Neuronal stem cell (in vitro differentiated cells): ENCODE measurements around the gene SZT2.
A peak's percentile ranks its signal among the peaks of the same experiment; 100 is the strongest.

ENCODE experiments used
- DNase-seq: peaks from one replicate; pipeline ENCODE4 v3.0.0-alpha.2; 2013; ENCODE audit warnings: low spot score
- H2AFZ ChIP-seq: one replicate; pipeline ENCODE4 v1.6.1; 2013; ENCODE audit warnings: mild to moderate bottlenecking, low read length, inconsistent platforms
- H2AK5ac ChIP-seq: 2 replicates; pipeline ENCODE4 v1.6.1; 2013; ENCODE audit warnings: low read depth, mild to moderate bottlenecking, inconsistent platforms, low read length, moderate library complexity, mixed read lengths
- H2BK120ac ChIP-seq: 2 replicates; pipeline ENCODE4 v1.6.1; 2013; ENCODE audit warnings: low read depth, mild to moderate bottlenecking, inconsistent platforms, low read length, moderate library complexity, mixed read lengths
- H2BK12ac ChIP-seq: one replicate; pipeline ENCODE4 v1.6.1; 2013; ENCODE audit warnings: low read length, inconsistent platforms
- H2BK15ac ChIP-seq: 2 replicates; pipeline ENCODE4 v1.6.1; 2013; ENCODE audit warnings: mild to moderate bottlenecking, low read length, inconsistent platforms, mixed read lengths
- H2BK5ac ChIP-seq: one replicate; pipeline ENCODE4 v1.6.1; 2013; ENCODE audit warnings: inconsistent platforms, mild to moderate bottlenecking, low read length, moderate library complexity
- H3K14ac ChIP-seq: one replicate; pipeline ENCODE4 v1.6.1; 2013; ENCODE audit warnings: low read length, inconsistent platforms
- H3K18ac ChIP-seq: 2 replicates; pipeline ENCODE4 v1.6.1; 2013; ENCODE audit warnings: low read length, inconsistent platforms
- H3K23ac ChIP-seq: 2 replicates; pipeline ENCODE4 v1.6.1; 2013; ENCODE audit warnings: low read depth, mild to moderate bottlenecking, mixed read lengths, low read length, inconsistent platforms; ENCODE audit not compliant: poor library complexity
- H3K27ac ChIP-seq: replicated peaks from 3 replicates; pipeline ENCODE4 v1.5.1; 2013; ENCODE audit warnings: low read length, inconsistent platforms
- H3K27me3 ChIP-seq, 3 experiments: 2 replicates each; pipeline ENCODE4 v1.6.1; 2013; ENCODE audit warnings: low read length in 3 of 3, mild to moderate bottlenecking in 2 of 3, inconsistent platforms in 1 of 3, low read depth in 1 of 3, mixed read lengths in 1 of 3, moderate library complexity in 1 of 3; ENCODE audit not compliant: control insufficient read depth in 3 of 3, insufficient read depth in 3 of 3
- H3K36me3 ChIP-seq, 2 donors: replicated peaks in 1 of 2; 2 replicates each; pipeline ENCODE4 v1.6.1; 2013; ENCODE audit warnings: low read length in 2 of 2; ENCODE audit not compliant: control insufficient read depth in 2 of 2, insufficient read depth in 2 of 2
- H3K4ac ChIP-seq: 2 replicates; pipeline ENCODE4 v1.6.1; 2013; ENCODE audit warnings: inconsistent platforms, mild to moderate bottlenecking, low read length, moderate library complexity
- H3K4me1 ChIP-seq, 2 donors: 1 replicate in 1 of 2; 2 replicates in 1 of 2; pipeline ENCODE4 v1.6.1; 2013; ENCODE audit warnings: low read length in 2 of 2, low read depth in 1 of 2; ENCODE audit not compliant: control insufficient read depth in 2 of 2, insufficient read depth in 1 of 2
- H3K4me2 ChIP-seq: one replicate; pipeline ENCODE4 v1.6.1; 2013; ENCODE audit warnings: mild to moderate bottlenecking, low read length, inconsistent platforms; ENCODE audit not compliant: insufficient read depth, poor library complexity, severe bottlenecking
- H3K4me3 ChIP-seq, 2 donors: 2 replicates each; pipeline ENCODE4 v1.5.1; 2013; ENCODE audit warnings: low read length in 2 of 2, mild to moderate bottlenecking in 2 of 2, inconsistent platforms in 1 of 2, moderate library complexity in 1 of 2
- H3K79me1 ChIP-seq: one replicate; pipeline ENCODE4 v1.6.1; 2013; ENCODE audit warnings: low read depth, mild to moderate bottlenecking, inconsistent platforms, low read length, moderate library complexity
- H3K9ac ChIP-seq: one replicate; pipeline ENCODE4 v1.6.1; 2013; ENCODE audit warnings: mild to moderate bottlenecking, low read depth, low read length, inconsistent platforms; ENCODE audit not compliant: poor library complexity
- H3K9me3 ChIP-seq, 2 donors: replicated peaks in 1 of 2; 2 replicates each; pipeline versions ENCODE3 to v1.6.1; 2013; ENCODE audit warnings: low read length in 2 of 2, mild to moderate bottlenecking in 2 of 2, inconsistent platforms in 1 of 2, low read depth in 1 of 2, mixed read lengths in 1 of 2, moderate library complexity in 1 of 2; ENCODE audit not compliant: control insufficient read depth in 2 of 2, insufficient read depth in 1 of 2
- H4K8ac ChIP-seq: one replicate; pipeline ENCODE4 v1.6.1; 2013; ENCODE audit warnings: low read depth, mild to moderate bottlenecking, inconsistent platforms, low read length, moderate library complexity
- H4K91ac ChIP-seq: one replicate; pipeline ENCODE4 v1.6.1; 2013; ENCODE audit warnings: low read length, low read depth, mild to moderate bottlenecking, inconsistent platforms; ENCODE audit not compliant: poor library complexity
- WGBS, 2 donors: extraction: QIAGEN DNeasy Blood & Tissue Kit; methylation state at CpG; one replicate each; pipeline ENCODE4 v1.1.7; 2013; ENCODE audit warnings: missing lambda C conversion rate in 2 of 2, mixed read lengths in 1 of 2; ENCODE audit not compliant: insufficient read length in 2 of 2, insufficient replicate concordance in 1 of 2; ENCODE audit errors: extremely low coverage in 2 of 2; 5-methylcytosine and 5-hydroxymethylcytosine counted together

Gene SZT2

GRCh38 chr1:43377831-43378230, 11.9 kb upstream of the SZT2 start:
- H3K27ac ChIP-seq = no peak overlapping the region
- H2AFZ ChIP-seq = no peak overlapping the region
- no peak overlapping the region for H2BK15ac ChIP-seq
- H3K14ac ChIP-seq = no peak overlapping the region
- no peak for DNase-seq
- no peaks in the 10 kb centered on the region for H3K9me3 ChIP-seq
- H4K91ac ChIP-seq = no peak overlapping the region
- H3K79me1 ChIP-seq = no peaks in the 10 kb centered on the region
- H2BK5ac ChIP-seq = no peak overlapping the region
- no peak overlapping the region for H2BK12ac ChIP-seq
- no CpG with 5 or more reads among the region's 1 CpG for WGBS, 2 donors
- no peak overlapping the region for H3K9ac ChIP-seq
- H3K4me1 ChIP-seq = peaks cover 0 to 6% of the 10 kb centered on the region in 2 donors
- no peak overlapping the region for H4K8ac ChIP-seq
- no peak overlapping the region for H3K4me2 ChIP-seq
- H3K23ac ChIP-seq = no peak overlapping the region
- no peak overlapping the region for H2AK5ac ChIP-seq
- no peaks in the 10 kb centered on the region for H3K27me3 ChIP-seq
- no peak overlapping the region for H3K4me3 ChIP-seq
- H3K4ac ChIP-seq = no peak overlapping the region
- H3K18ac ChIP-seq = no peak overlapping the region
- peaks cover 3 to 20% of the 10 kb centered on the region in 2 donors for H3K36me3 ChIP-seq
- H2BK120ac ChIP-seq = no peak overlapping the region

- no peak for DNase-seq
- Histone ChIP-seq H2AFZ (no peak overlapping the region), H3K36me3 (peaks cover 12 to 36% of the 10 kb centered on the region in 2 donors), H3K23ac (no peak overlapping the region), H3K4ac (no peak overlapping the region), H4K8ac (no peak overlapping the region), H3K27ac (no peak overlapping the region), H2BK15ac (no peak overlapping the region), H2AK5ac (no peak overlapping the region), H3K9me3 (no peaks in the 10 kb centered on the region), H3K79me1 (no peaks in the 10 kb centered on the region), H3K14ac (no peak overlapping the region), H2BK12ac (no peak overlapping the region), H3K4me3 (no peak overlapping the region), H3K18ac (no peak overlapping the region), H3K9ac (no peak overlapping the region), H3K27me3 (no peaks in the 10 kb centered on the region), H3K4me1 (peaks cover 0 to 6% of the 10 kb centered on the region in 2 donors), H2BK120ac (no peak overlapping the region), H2BK5ac (no peak overlapping the region), H3K4me2 (no peak overlapping the region), H4K91ac (no peak overlapping the region)
- no CpG with 5 or more reads among the region's 1 CpG for WGBS, 2 donors
These were observed 10.2 kb upstream of the SZT2 start for GRCh38 chr1:43379476-43379875.

GRCh38 chr1:43381612-43382011, 8.1 kb upstream of the SZT2 start:
- Histone ChIP-seq H2BK12ac (no peak overlapping the region), H3K14ac (no peak overlapping the region), H3K4me2 (no peak overlapping the region), H3K18ac (no peak overlapping the region), H2AFZ (no peak overlapping the region), H3K9me3 (no peaks in the 10 kb centered on the region), H3K36me3 (peaks cover 28 to 57% of the 10 kb centered on the region in 2 donors), H3K23ac (no peak overlapping the region), H2BK120ac (no peak overlapping the region), H2AK5ac (no peak overlapping the region), H3K9ac (no peak overlapping the region), H3K27ac (peak overlapping the region; percentile 55), H4K91ac (no peak overlapping the region), H3K4me3 (no peak overlapping the region), H2BK5ac (no peak overlapping the region), H3K27me3 (no peaks in the 10 kb centered on the region), H4K8ac (no peak overlapping the region), H2BK15ac (no peak overlapping the region), H3K4ac (no peak overlapping the region), H3K79me1 (no peaks in the 10 kb centered on the region), H3K4me1 (peaks cover 0 to 6% of the 10 kb centered on the region in 2 donors)
- no CpG with 5 or more reads among the region's 3 CpGs for WGBS, 2 donors
- DNase-seq = no peak

- H3K14ac ChIP-seq = no peak overlapping the region
- peak overlapping the region; percentile 55 for H3K27ac ChIP-seq
- H3K9me3 ChIP-seq = no peaks in the 10 kb centered on the region
- H2BK12ac ChIP-seq = no peak overlapping the region
- WGBS, 2 donors = no CpG with 5 or more reads among the region's 6 CpGs
- H2AFZ ChIP-seq = no peak overlapping the region
- H3K9ac ChIP-seq = no peak overlapping the region
- H3K4me2 ChIP-seq = no peak overlapping the region
- no peak overlapping the region for H2BK120ac ChIP-seq
- no peak overlapping the region for H2BK15ac ChIP-seq
- no peak overlapping the region for H3K4me3 ChIP-seq
- no peak overlapping the region for H4K91ac ChIP-seq
- H2BK5ac ChIP-seq = no peak overlapping the region
- no peaks in the 10 kb centered on the region for H3K79me1 ChIP-seq
- H2AK5ac ChIP-seq = no peak overlapping the region
- peaks cover 0 to 6% of the 10 kb centered on the region in 2 donors for H3K4me1 ChIP-seq
- H3K36me3 ChIP-seq = peaks cover 33 to 63% of the 10 kb centered on the region in 2 donors
- H3K23ac ChIP-seq = no peak overlapping the region
- no peak overlapping the region for H3K18ac ChIP-seq
- no peaks in the 10 kb centered on the region for H3K27me3 ChIP-seq
- H3K4ac ChIP-seq = no peak overlapping the region
- no peak overlapping the region for H4K8ac ChIP-seq
- DNase-seq = no peak
These were observed 7.5 kb upstream of the SZT2 start for GRCh38 chr1:43382027-43382779.
